Activated gamma-delta T cell treated with Interleukin-2 at 50 U/mL for 16 hours (primary cell): Measurements from ENCODE around the gene SIPA1L3.

Source experiments
- DNase-seq: peaks from one replicate; pipeline ENCODE4 v3.0.0-alpha.2; 2020

Gene SIPA1L3

DNA sequence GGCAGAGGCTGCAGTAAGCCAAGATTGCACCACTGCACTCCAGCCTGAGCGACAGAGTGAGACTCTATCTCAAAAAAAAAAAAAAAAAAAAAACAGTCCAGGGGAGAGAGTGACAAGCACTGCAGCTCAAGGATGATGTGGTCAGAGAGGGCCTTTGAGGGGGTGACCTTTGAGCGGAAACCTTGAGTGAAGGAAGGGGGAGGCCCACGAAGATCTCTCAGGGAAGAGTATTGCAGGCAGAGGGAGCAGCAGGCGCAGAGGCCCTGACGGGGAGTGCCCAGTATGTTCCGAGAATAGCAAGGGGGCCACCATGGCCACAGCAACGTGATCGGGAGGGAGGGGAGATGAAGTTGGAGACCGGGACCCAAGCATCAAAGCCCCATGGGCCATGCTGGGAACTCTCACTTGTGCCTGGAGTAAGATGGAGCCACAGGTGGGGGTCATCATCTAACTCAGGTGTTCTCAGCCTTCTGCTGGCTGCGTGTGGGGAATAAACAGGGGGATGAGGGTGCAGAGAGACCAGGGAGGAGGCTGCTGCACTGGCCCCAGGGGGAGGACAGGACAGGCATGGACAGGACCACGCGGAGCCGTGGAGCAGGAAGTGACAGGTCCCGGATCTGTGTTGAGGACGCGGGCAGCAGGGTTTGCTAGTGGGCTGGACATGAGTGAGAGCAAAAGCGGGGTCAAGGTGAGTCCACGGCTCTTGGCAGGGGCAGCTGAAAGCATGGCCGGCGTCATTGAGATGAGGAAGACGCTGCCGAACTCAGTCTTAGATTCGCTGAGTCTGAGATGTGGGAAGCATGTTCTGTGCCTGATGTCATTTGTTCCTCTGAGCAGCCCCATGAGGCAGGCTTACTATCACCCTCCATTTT lies 256.6 kb downstream of the SIPA1L3 start:
- DNase-seq, result no peak

DNA sequence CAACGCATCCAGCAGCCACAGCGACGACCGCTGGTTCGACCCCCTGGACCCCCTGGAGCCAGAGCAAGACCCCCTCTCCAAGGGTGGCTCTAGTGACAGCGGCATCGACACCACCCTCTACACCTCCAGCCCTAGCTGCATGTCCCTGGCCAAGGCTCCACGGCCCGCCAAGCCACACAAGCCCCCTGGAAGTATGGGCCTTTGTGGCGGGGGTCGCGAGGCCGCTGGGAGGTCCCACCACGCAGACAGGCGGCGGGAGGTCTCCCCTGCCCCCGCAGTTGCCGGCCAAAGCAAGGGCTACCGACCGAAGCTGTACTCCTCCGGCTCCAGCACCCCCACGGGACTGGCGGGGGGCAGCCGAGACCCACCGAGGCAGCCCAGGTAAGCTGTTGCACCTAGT lies 257.5 kb downstream of the SIPA1L3 start:
- DNase-seq, result no peak

- DNase-seq, result no peak
Observed at GRCh38 chr19:38165335-38165734, 258.3 kb downstream of the SIPA1L3 start.

DNA sequence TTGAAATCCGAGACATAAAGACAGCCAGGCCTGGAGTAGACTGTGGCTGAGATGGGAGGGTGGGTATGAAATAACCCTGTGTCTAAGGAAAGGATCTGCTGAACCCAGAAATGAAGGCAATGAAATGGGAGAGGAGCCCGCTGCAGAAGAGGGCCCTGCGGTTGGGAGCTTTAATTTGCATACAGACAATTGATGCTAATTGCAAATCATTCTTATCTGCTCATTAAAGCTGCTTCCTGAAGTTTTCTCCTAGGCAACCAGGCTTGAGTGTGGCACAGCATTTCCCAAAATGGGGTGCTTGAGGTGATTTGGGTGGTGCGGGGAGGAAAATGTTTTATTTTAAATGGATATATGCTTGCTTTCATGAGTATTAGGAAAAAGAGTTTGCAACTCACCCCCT lies 261.6 kb downstream of the SIPA1L3 start:
- no peak for DNase-seq

DNA sequence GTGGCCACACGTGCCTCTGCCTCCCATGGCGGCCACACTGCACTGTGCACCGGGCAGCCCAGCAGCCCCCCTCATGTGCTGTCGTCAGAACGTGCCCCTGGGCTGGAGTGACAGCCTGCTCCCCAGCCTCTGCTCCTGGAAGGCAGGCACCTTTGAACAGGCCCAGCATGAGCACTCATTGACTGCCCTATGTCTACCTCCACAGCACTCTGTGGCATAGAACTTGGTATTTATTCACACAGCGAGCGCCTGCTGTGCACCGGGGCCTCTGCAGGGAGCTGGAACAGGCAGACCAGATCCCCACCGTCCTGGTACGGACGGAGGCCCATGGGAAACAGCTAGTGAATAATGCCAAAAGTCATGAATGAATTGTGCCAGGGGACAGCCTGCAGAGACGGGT lies 263.3 kb downstream of the SIPA1L3 start:
- no peak for DNase-seq

DNA sequence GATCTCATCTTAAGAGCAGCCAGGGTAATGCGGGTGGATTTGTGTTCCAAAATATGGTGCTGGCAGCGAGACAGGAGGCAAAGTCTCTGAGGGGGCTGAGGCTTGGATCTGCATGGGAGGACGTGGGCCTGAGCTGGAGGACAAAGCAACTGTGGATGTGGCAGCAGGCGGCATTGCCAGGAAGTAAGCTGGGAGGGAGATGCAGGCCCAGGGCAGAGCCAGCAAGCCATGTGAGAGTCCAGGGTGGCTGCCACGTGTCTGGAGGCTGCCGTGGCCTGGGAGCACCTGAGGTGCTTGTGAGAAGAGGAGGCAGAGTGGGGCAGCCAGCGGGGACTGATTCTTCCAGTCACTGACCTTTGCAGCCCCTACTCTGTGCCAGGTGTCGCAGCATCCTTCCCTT lies 265.0 kb downstream of the SIPA1L3 start:
- DNase-seq, result no peak

- DNase-seq, result no peak
Observed at GRCh38 chr19:38173291-38174041, 266.5 kb downstream of the SIPA1L3 start.

DNA sequence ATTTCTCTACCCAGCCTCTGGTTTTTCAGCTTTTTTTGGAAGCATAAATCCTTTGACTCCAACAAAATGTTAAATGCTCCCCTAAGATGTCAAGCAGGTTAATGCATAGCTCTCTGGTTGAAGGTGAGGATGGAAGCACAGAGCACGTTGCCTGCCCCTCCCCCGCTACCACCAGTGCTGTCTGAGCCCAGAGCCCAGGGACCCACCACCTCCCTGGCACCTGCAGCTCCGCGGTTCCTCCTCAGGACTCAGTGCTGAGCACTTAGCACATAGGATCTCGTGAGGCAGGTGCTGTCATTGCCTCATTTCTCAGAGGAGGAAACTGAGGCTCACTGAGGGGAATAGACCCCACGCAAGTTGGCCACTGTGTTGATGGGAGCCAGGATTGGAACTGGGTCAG lies 268.4 kb downstream of the SIPA1L3 start:
- DNase-seq, result no peak

DNA sequence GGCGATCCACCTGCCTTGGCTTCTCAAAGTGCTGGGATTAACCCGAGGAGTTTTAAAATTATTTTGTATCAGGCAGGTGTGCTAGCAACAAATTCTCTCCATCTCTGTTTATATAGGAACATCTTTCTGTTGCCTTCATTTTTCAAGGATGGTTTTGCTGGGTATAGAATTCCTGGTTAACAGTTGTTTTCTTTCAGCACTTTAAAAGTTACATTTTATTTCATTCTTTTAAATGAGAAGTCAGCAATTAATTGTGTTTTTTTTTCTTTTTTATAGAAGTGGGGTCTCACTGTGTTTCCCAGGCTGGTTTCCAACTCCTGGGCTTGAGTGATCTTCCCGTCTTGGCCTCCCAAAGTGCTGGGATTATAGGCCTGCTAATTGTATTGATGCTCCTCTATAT lies 273.1 kb downstream of the SIPA1L3 start:
- no peak for DNase-seq

DNA sequence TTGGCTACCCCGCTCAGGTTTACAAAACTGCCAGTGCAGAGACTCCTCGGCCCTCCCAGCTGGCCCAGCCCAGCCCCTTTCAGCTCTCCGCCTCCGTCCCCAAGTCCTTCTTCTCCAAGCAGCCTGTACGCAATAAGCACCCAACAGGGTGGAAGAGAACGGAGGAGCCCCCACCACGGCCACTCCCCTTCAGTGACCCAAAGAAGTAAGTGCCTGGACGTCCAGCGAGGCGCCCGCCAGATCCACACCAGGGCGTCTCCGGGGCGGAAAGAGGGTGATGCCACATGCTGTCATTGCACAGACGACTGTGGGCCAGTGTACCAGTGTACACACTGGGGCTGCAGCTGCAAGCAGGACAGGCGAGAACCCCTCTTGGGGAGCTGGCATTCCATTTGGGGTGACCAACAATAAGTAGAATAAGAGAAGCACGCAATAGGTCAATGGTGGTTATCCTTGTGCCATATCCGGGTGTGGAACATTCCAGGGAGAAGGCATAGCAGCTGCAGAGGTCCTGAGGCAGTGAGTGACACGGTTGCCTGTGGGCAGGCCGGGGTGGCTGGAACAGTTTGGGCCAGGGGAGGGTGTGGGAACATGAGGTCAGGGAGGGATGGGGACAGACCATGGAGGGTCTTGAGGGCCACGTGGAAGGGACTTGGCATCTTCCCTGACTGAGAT lies 275.7 kb downstream of the SIPA1L3 start:
- DNase-seq, result no peak

GRCh38 chr19:38183251-38183897 lies 276.4 kb downstream of the SIPA1L3 start:
- DNase-seq, result no peak

DNA sequence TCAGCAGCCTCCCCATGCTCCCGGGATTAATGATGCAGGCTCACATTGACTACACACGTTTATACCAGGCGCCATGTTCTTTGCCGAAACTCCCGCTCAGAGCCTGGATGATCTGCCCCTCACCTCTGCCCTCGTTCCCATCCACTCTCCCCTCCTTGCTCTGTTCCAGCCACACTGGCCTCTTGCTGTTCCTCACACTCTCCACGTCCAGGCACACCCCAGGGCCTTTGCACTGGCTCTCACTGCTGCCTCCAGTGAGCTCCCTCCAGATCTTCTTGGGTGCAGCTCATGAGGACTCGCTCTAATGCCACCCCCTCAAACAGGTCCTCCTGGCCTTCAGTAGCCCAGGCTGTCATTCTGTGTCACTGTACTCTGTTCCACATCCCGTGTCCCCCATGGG lies 277.8 kb downstream of the SIPA1L3 start:
- DNase-seq, result no peak

- DNase-seq, result no peak
Observed at GRCh38 chr19:38185562-38185961, 278.6 kb downstream of the SIPA1L3 start.

DNA sequence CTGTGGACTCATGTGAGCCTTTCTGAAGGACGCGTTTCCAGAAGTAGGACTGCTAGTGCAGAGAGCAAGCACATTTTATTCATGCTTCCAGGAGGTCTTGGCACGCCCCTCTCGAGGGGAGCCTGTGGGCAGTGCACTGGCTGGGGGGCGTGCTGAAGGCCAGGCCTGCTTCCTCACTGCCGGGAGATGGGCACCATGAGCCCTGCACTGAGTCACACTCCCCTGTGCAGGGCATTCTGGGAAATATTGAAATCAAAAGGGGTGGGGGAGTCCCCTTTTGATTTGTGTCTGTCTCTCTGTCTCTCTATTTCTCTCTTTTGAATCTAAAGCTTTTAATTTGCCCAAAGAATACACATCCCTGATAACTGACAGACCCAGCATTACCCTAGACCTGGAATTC lies 283.1 kb downstream of the SIPA1L3 start:
- no peak for DNase-seq

DNA sequence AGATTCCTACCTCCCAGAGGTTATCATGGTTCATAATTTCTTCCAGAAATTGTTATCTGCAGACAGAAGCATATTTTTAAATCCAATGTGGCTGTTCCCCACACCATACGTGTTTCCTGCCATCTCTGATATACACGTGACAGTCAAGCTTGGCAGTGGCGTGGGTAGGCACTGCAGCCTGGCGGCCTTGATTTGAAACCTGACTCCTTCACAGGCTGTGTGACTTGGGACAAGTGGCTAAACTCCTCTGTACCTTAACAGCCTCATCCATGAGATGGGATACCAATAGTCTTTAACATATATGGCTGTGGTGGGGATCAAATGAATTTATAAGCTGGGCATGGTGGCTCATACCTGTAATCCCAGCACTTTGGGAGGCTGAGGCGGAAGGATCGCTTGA lies 283.8 kb downstream of the SIPA1L3 start:
- DNase-seq, result no peak

GRCh38 chr19:38191747-38192146 lies 284.7 kb downstream of the SIPA1L3 start:
- no peak for DNase-seq

GRCh38 chr19:38193445-38193844 lies 286.4 kb downstream of the SIPA1L3 start:
- no peak for DNase-seq

- DNase-seq, result no peak
Observed at GRCh38 chr19:38194061-38194701, 287.2 kb downstream of the SIPA1L3 start.

DNA sequence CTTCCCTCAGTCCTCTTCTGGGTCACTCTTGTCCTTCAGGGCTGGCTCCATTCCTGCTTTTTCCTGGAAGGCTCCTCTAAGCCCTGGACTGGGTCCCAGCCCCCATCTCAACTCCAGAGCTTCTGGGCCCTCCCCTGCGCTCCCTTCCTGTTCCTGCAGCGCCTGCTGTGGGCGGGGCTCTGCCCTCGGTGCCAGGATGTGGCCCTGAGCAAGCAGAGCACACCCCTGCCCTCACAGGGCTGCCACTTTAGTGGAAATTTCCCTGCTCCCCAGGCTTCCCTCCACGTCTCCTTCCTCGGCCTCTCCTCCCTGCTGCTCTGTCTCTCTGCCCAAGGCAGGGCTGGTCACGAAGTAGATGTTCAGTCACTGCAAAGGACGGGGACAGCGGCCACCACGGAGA lies 288.2 kb downstream of the SIPA1L3 start:
- no peak for DNase-seq

GRCh38 chr19:38196245-38196837 lies 289.3 kb downstream of the SIPA1L3 start:
- DNase-seq, result no peak

- DNase-seq, result no peak
Observed at GRCh38 chr19:38196948-38197656, 290.1 kb downstream of the SIPA1L3 start.
